ENCODE measurements around the gene NKX1-1. TPM values are rescaled to one million over a fixed set of nuclear protein-coding genes. Genes with fewer than 3 reads are reported as not detected.

Gene NKX1-1
- total RNA-seq, 2 donors from 2014 or later, result not detected

- Mint-ChIP-seq H3K4me1 (no peaks in the 10 kb centered on the region), H3K36me3 (ENCODE audit: low read depth) (no peaks in the 10 kb centered on the region), H3K27ac (no peak overlapping the region), H3K27me3 (ENCODE audit: insufficient read depth) (peaks cover 62% of the 10 kb centered on the region), H3K4me3 (peak overlapping the region; percentile 31), H3K9me3 (no peaks in the 10 kb centered on the region)
- Histone ChIP-seq H3K9ac (ENCODE audit: extremely low read depth, low read length, poor library complexity, severe bottlenecking) (no peak overlapping the region), H3K4me1 (ENCODE audit: control insufficient read depth, insufficient read depth, low read length) (no peaks in the 10 kb centered on the region), H3K36me3 (ENCODE audit: control insufficient read depth, insufficient read depth, low read length) (no peaks in the 10 kb centered on the region), H3K4me3 (ENCODE audit: low read length) (no peak overlapping the region), H3K27me3 (ENCODE audit: control insufficient read depth, insufficient read depth, low read length, poor library complexity, severe bottlenecking) (peaks cover 58% of the 10 kb centered on the region), H3K27ac (ENCODE audit: low read depth, low read length) (no peak overlapping the region), H3K9me3 (ENCODE audit: control insufficient read depth, low read length) (no peaks in the 10 kb centered on the region)
- peak; percentile 51 for DNase-seq
- TF ChIP-seq, protein P1, sequence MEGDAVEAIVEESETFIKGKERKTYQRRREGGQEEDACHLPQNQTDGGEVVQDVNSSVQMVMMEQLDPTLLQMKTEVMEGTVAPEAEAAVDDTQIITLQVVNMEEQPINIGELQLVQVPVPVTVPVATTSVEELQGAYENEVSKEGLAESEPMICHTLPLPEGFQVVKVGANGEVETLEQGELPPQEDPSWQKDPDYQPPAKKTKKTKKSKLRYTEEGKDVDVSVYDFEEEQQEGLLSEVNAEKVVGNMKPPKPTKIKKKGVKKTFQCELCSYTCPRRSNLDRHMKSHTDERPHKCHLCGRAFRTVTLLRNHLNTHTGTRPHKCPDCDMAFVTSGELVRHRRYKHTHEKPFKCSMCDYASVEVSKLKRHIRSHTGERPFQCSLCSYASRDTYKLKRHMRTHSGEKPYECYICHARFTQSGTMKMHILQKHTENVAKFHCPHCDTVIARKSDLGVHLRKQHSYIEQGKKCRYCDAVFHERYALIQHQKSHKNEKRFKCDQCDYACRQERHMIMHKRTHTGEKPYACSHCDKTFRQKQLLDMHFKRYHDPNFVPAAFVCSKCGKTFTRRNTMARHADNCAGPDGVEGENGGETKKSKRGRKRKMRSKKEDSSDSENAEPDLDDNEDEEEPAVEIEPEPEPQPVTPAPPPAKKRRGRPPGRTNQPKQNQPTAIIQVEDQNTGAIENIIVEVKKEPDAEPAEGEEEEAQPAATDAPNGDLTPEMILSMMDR (conservative IDR thresholded peaks at IDR 0.05), result no peak
- WGBS, 2 experiments (ENCODE audit: insufficient coverage in 1 of 2, insufficient read length in 1 of 2), result 49 to 54% methylated on average over 33 to 49 of the region's 77 CpGs
Measured at GRCh38 chr4:1413687-1414479, 7.6 kb upstream of the NKX1-1 start.

- Histone ChIP-seq H3K9me3 (ENCODE audit: control insufficient read depth, low read length) (no peaks in the 10 kb centered on the region), H3K4me1 (ENCODE audit: control insufficient read depth, insufficient read depth, low read length) (no peaks in the 10 kb centered on the region), H3K27me3 (ENCODE audit: control insufficient read depth, insufficient read depth, low read length, poor library complexity, severe bottlenecking) (peaks cover 62% of the 10 kb centered on the region), H3K9ac (ENCODE audit: extremely low read depth, low read length, poor library complexity, severe bottlenecking) (no peak overlapping the region), H3K36me3 (ENCODE audit: control insufficient read depth, insufficient read depth, low read length) (no peaks in the 10 kb centered on the region), H3K27ac (ENCODE audit: low read depth, low read length) (no peak overlapping the region), H3K4me3 (ENCODE audit: low read length) (no peak overlapping the region)
- peaks cover 69% of the 10 kb centered on the region for H3K27me3 Mint-ChIP-seq (ENCODE audit: insufficient read depth)
- DNase-seq, result no peak
- no peak overlapping the region for H3K27ac Mint-ChIP-seq
- no peak overlapping the region for H3K4me3 Mint-ChIP-seq
- WGBS, 2 experiments (ENCODE audit: insufficient coverage in 1 of 2, insufficient read length in 1 of 2), result 79% methylated on average over 11 to 16 of the region's 16 CpGs
- no peaks in the 10 kb centered on the region for H3K9me3 Mint-ChIP-seq
- H3K4me1 Mint-ChIP-seq, result no peaks in the 10 kb centered on the region
- no peaks in the 10 kb centered on the region for H3K36me3 Mint-ChIP-seq (ENCODE audit: low read depth)
- TF ChIP-seq, protein P1 (conservative IDR thresholded peaks at IDR 0.05), result no peak
Measured at GRCh38 chr4:1413204-1413663, 7.0 kb upstream of the NKX1-1 start.

GRCh38 chr4:1412376-1413203, 6.3 kb upstream of the NKX1-1 start:
- H3K9ac ChIP-seq (ENCODE audit: extremely low read depth, low read length, poor library complexity, severe bottlenecking), result no peak overlapping the region
- WGBS, 2 experiments (ENCODE audit: insufficient coverage in 1 of 2, insufficient read length in 1 of 2), result 67 to 72% methylated on average over 9 to 15 of the region's 15 CpGs
- DNase-seq, result no peak
- H3K4me1 ChIP-seq (ENCODE audit: control insufficient read depth, insufficient read depth, low read length), result no peaks in the 10 kb centered on the region
- Mint-ChIP-seq H3K27me3 (ENCODE audit: insufficient read depth) (peaks cover 75% of the 10 kb centered on the region), H3K27ac (no peak overlapping the region), H3K4me3 (no peak overlapping the region), H3K4me1 (no peaks in the 10 kb centered on the region), H3K36me3 (ENCODE audit: low read depth) (no peaks in the 10 kb centered on the region), H3K9me3 (no peaks in the 10 kb centered on the region)
- TF ChIP-seq, protein P1 (conservative IDR thresholded peaks at IDR 0.05), result no peak
- no peak overlapping the region for H3K27ac ChIP-seq (ENCODE audit: low read depth, low read length)
- H3K4me3 ChIP-seq (ENCODE audit: low read length), result no peak overlapping the region
- H3K36me3 ChIP-seq (ENCODE audit: control insufficient read depth, insufficient read depth, low read length), result no peaks in the 10 kb centered on the region
- peaks cover 68% of the 10 kb centered on the region for H3K27me3 ChIP-seq (ENCODE audit: control insufficient read depth, insufficient read depth, low read length, poor library complexity, severe bottlenecking)
- H3K9me3 ChIP-seq (ENCODE audit: control insufficient read depth, low read length), result no peaks in the 10 kb centered on the region
